ENCODE data around the gene SEC16A.

DNA sequence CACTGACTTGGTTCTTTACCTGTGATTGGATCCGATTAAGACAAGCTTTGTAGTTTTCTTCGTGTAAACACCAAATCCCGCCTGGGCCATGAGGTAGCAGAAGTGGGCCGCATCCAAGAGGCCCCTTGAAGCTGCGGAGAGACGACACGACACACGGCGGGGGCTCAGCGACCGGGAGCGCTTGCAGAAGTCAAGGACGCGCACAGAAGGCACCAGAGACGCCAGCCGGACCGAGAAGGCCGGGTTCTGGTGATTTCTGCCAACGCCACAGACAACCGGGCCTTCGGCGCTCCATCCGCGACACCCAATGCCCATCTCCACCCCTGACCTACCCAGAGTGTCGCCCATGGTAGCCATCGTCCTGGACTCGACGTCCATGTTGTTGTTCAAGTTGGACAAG, 23.4 kb downstream of the SEC16A start:
- TF ChIP-seq, protein P1, sequence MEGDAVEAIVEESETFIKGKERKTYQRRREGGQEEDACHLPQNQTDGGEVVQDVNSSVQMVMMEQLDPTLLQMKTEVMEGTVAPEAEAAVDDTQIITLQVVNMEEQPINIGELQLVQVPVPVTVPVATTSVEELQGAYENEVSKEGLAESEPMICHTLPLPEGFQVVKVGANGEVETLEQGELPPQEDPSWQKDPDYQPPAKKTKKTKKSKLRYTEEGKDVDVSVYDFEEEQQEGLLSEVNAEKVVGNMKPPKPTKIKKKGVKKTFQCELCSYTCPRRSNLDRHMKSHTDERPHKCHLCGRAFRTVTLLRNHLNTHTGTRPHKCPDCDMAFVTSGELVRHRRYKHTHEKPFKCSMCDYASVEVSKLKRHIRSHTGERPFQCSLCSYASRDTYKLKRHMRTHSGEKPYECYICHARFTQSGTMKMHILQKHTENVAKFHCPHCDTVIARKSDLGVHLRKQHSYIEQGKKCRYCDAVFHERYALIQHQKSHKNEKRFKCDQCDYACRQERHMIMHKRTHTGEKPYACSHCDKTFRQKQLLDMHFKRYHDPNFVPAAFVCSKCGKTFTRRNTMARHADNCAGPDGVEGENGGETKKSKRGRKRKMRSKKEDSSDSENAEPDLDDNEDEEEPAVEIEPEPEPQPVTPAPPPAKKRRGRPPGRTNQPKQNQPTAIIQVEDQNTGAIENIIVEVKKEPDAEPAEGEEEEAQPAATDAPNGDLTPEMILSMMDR (conservative IDR thresholded peaks at IDR 0.05 in 1 of 2, IDR thresholded peaks at IDR 0.05 in 1 of 2; ENCODE audit: extremely low read depth in 1 of 2, insufficient read depth in 1 of 2, low read depth in 1 of 2, low read length in 2 of 2) = no peak
- TF ChIP-seq EZH2 (IDR thresholded peaks at IDR 0.05; ENCODE audit: borderline replicate concordance, low read length) = no peak
